ENCODE results near the gene GNPNAT1. TPM values are rescaled to one million over a fixed set of nuclear protein-coding genes. Genes with fewer than 3 reads are reported as not detected.

The GNPNAT1 gene
- total RNA-seq, 4 donors from 2014 or later, result 9.0 to 16.3 (median 12.7) TPM

GRCh38 chr14:52790011-52790755 lies 1.2 kb downstream of the GNPNAT1 start:
- Histone ChIP-seq H3K9me3 (no peaks in the 10 kb centered on the region), H3K36me3 (no peaks in the 10 kb centered on the region), H3K4me1 (peaks cover 26% of the 10 kb centered on the region), H3K27me3 (no peaks in the 10 kb centered on the region), H3K4me3 (peak overlapping the region; percentile 76), H3K27ac (no peak overlapping the region)
- TF ChIP-seq EP300 (IDR thresholded peaks at IDR 0.05) (no peak), POLR2AphosphoS5 (IDR thresholded peaks at IDR 0.05) (no peak), POLR2A (IDR thresholded peaks at IDR 0.05) (no peak)
- TF ChIP-seq, protein P1, sequence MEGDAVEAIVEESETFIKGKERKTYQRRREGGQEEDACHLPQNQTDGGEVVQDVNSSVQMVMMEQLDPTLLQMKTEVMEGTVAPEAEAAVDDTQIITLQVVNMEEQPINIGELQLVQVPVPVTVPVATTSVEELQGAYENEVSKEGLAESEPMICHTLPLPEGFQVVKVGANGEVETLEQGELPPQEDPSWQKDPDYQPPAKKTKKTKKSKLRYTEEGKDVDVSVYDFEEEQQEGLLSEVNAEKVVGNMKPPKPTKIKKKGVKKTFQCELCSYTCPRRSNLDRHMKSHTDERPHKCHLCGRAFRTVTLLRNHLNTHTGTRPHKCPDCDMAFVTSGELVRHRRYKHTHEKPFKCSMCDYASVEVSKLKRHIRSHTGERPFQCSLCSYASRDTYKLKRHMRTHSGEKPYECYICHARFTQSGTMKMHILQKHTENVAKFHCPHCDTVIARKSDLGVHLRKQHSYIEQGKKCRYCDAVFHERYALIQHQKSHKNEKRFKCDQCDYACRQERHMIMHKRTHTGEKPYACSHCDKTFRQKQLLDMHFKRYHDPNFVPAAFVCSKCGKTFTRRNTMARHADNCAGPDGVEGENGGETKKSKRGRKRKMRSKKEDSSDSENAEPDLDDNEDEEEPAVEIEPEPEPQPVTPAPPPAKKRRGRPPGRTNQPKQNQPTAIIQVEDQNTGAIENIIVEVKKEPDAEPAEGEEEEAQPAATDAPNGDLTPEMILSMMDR (IDR thresholded peaks at IDR 0.05), result no peak
- no peak for DNase-seq (ENCODE audit: low spot score in 2 of 2)
- 60% methylated on average over 18 of the region's 18 CpGs for WGBS

DNA sequence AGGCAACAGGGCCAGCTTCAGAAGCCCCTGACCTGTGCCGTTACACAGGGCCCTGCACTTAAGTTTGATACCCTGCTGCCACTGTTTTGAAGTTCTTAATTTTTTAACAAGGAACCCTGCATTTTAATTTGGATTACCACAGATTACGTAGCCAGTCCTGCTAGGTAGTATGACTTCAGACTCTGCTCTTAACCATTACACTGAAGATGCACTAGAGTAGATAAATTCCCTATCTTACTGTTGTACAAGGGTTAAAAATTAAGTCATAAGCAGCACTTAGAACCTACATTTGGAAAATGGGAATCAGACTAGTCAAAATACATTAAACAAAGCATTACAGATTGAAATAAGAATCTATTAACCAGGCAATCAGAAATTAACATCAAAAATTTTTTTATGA lies 2.3 kb downstream of the GNPNAT1 start:
- no peaks in the 10 kb centered on the region for H3K27me3 ChIP-seq
- TF ChIP-seq, protein P1 (IDR thresholded peaks at IDR 0.05), result no peak
- no peak for TF ChIP-seq EP300 (IDR thresholded peaks at IDR 0.05)
- no peak for TF ChIP-seq POLR2AphosphoS5 (IDR thresholded peaks at IDR 0.05)
- TF ChIP-seq POLR2A (IDR thresholded peaks at IDR 0.05), result no peak
- no peaks in the 10 kb centered on the region for H3K9me3 ChIP-seq
- H3K27ac ChIP-seq, result no peak overlapping the region
- H3K4me1 ChIP-seq, result peaks cover 26% of the 10 kb centered on the region
- no peak for DNase-seq (ENCODE audit: low spot score in 2 of 2)
- no peak overlapping the region for H3K4me3 ChIP-seq
- H3K36me3 ChIP-seq, result no peaks in the 10 kb centered on the region
- 92% methylated on average over 2 of the region's 2 CpGs for WGBS

- Histone ChIP-seq H3K9me3 (no peaks in the 10 kb centered on the region), H3K27me3 (no peaks in the 10 kb centered on the region), H3K27ac (no peak overlapping the region), H3K4me1 (peaks cover 22% of the 10 kb centered on the region), H3K36me3 (no peaks in the 10 kb centered on the region), H3K4me3 (no peak overlapping the region)
- TF ChIP-seq POLR2AphosphoS5 (IDR thresholded peaks at IDR 0.05) (no peak), POLR2A (IDR thresholded peaks at IDR 0.05) (no peak), EP300 (IDR thresholded peaks at IDR 0.05) (no peak)
- TF ChIP-seq, protein P1 (IDR thresholded peaks at IDR 0.05), result no peak
- DNase-seq (ENCODE audit: low spot score in 2 of 2), result no peak
These were observed 4.5 kb downstream of the GNPNAT1 start for GRCh38 chr14:52786887-52787286.

GRCh38 chr14:52783206-52783605 lies 8.2 kb downstream of the GNPNAT1 start:
- 72% methylated on average over 1 of the region's 1 CpG for WGBS
- no peaks in the 10 kb centered on the region for H3K27me3 ChIP-seq
- H3K4me1 ChIP-seq, result no peaks in the 10 kb centered on the region
- H3K36me3 ChIP-seq, result peaks cover 10% of the 10 kb centered on the region
- DNase-seq (ENCODE audit: low spot score in 2 of 2), result no peak
- TF ChIP-seq, protein P1 (IDR thresholded peaks at IDR 0.05), result no peak
- TF ChIP-seq POLR2AphosphoS5 (IDR thresholded peaks at IDR 0.05) (no peak), EP300 (IDR thresholded peaks at IDR 0.05) (no peak), POLR2A (IDR thresholded peaks at IDR 0.05) (no peak)
- H3K27ac ChIP-seq, result no peak overlapping the region
- H3K9me3 ChIP-seq, result no peaks in the 10 kb centered on the region
- H3K4me3 ChIP-seq, result no peak overlapping the region

DNA sequence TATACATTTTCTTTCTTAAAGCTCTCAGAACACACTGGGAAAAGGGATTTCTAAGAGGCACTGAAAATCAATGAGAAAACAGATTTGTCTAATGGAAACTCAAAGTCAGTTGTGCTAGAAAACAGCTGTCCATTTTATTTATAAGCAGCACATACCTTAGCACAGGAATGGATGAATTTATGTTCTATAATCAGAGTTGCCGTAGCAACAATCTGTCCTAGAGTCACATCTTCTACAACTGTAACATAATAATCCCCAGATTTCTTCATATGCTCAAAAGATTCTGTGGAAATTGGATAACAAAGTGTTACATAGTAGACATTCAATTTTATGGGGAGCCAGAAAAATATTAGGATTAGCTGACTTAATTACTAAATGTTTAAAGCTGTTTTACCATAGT lies 9.8 kb downstream of the GNPNAT1 start:
- no peak for DNase-seq (ENCODE audit: low spot score in 2 of 2)
- WGBS, result 98% methylated on average over 1 of the region's 1 CpG
- H3K36me3 ChIP-seq, result peaks cover 17% of the 10 kb centered on the region
- H3K27ac ChIP-seq, result no peak overlapping the region
- no peak overlapping the region for H3K4me3 ChIP-seq
- TF ChIP-seq, protein P1 (IDR thresholded peaks at IDR 0.05), result no peak
- TF ChIP-seq POLR2AphosphoS5 (IDR thresholded peaks at IDR 0.05) (no peak), POLR2A (IDR thresholded peaks at IDR 0.05) (no peak), EP300 (IDR thresholded peaks at IDR 0.05) (no peak)
- H3K27me3 ChIP-seq, result no peaks in the 10 kb centered on the region
- no peaks in the 10 kb centered on the region for H3K4me1 ChIP-seq
- no peaks in the 10 kb centered on the region for H3K9me3 ChIP-seq

All from suprapubic skin (tissue), 4 donors.